HUES6 (cell line): Measurements from ENCODE around the gene ADORA1.
A peak's percentile ranks its signal among the peaks of the same experiment; 100 is the strongest.

Source experiments
- H3K27ac ChIP-seq: 2 replicates; pipeline ENCODE4 v1.7.0; 2013; ENCODE audit warnings: low read depth, mild to moderate bottlenecking, low read length, inconsistent platforms
- H3K27me3 ChIP-seq: 2 replicates; pipeline ENCODE4 v1.6.1; 2013; ENCODE audit warnings: low read length; ENCODE audit not compliant: control insufficient read depth, insufficient read depth
- H3K36me3 ChIP-seq: 2 replicates; pipeline ENCODE4 v1.6.1; 2013; ENCODE audit warnings: low read length; ENCODE audit not compliant: control insufficient read depth, insufficient read depth
- H3K4me1 ChIP-seq: 2 replicates; pipeline ENCODE4 v1.6.1; 2013; ENCODE audit warnings: low read length; ENCODE audit not compliant: control insufficient read depth, insufficient read depth
- H3K4me3 ChIP-seq: 2 replicates; pipeline ENCODE4 v1.5.1; 2013; ENCODE audit warnings: low read depth, low read length
- H3K9ac ChIP-seq: one replicate; pipeline ENCODE4 v1.6.1; 2013; ENCODE audit warnings: mild to moderate bottlenecking, low read length
- H3K9me3 ChIP-seq: 2 replicates; pipeline ENCODE4 v1.6.1; 2013; ENCODE audit warnings: low read depth, low read length; ENCODE audit not compliant: control insufficient read depth, insufficient read depth

The ADORA1 gene

DNA sequence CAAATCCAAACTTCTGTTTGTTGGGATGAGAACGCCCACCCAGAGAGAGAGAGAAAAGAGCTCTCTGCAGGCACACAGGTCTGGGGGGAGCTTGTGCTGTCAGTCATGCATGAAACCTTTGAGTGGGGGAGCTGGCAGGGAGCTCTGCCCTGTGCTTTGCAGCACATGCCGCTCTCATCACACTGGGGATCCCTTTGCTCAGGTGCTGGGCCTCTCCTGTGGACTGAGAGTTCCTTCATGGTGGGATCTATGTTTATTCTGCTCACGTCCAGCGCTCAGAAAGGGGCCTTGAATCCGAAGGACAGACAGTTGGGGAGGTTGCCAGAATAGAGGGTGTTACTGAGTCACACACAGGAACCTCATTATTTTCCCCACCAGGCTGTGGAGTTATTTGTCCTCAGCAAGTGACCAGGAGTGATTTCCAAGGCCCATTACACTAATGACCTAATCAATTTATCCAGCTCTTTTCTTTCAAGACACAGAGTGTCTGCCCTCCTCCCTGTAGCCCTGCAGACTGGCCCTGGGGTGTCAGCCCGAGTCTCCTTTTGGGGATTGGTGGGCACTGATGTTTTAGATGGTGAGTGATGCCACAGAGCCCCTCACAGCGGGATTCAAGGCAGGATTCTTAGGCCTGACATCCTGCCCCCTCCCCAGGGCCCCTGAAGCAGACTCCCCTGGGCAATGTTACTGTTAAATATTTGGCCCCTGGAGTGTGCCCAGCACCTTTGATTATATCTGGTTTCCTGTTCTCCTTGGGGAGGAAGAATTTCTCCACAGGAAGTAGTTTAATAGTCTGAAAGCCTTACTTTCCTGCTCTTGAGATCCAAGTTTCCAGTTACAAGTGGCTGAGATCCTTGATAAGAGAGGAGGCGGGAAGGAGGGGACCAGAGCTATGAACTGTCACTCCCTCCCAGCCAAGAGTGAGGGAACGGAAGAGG is 25.8 kb downstream of the ADORA1 start:
- no peak overlapping the region; the same call in 1 of the 2 replicates for H3K4me3 ChIP-seq

DNA sequence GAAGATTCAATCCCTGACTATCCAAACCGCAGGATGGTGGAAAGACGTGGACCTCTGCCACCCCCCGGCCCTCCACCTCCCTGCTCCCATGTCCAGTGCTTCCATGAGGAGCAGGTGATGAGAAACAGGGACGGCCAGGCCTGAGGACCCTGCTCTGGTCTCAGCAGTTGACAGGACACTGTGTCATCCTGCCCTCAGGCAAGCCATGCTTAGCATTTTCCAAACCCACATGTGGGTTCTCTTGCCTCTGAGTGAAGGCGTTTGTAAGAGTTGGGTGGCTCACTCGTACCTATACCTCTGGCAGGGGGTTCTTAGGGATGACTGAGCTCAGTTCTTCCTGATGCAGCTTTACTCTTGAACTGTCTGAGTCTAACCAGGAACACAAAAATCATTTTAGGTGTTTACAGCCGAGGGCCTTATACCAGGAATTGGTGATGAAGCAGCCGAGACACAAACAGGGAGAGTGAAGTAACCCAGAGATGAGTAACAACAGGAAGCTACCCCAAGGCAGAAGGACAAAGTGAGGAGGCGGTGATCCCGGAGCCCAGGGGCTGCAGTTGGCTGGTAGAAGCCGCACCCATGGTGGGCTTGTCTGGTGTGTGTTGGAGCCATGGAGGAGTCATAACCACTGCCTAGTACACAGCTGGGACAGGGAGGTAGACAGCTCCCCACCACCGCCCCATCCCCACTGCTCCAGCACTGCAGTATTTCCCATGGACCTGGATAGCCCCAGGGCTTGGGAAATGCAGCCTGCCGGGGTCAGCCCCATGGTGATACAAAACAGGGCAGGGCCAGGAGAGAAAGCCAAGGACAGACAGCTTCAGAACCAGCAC is 26.7 kb downstream of the ADORA1 start:
- peak overlapping the region; percentile 15 for H3K9ac ChIP-seq
- no peaks in the 10 kb centered on the region for H3K36me3 ChIP-seq
- peaks cover 10% of the 10 kb centered on the region; the same call in 1 of the 2 replicates for H3K9me3 ChIP-seq
- peaks cover 65% of the 10 kb centered on the region for H3K4me1 ChIP-seq
- H3K4me3 ChIP-seq = no peak overlapping the region
- peak overlapping the region; percentile 55; the same call in 1 of the 2 replicates for H3K27ac ChIP-seq
- H3K27me3 ChIP-seq = no peaks in the 10 kb centered on the region

More for the DNA sequence above, 25.8 kb downstream of the ADORA1 start:
- H3K4me1 ChIP-seq = peaks cover 74% of the 10 kb centered on the region
- H3K27ac ChIP-seq = peak overlapping the region; percentile 55; the same call in 1 of the 2 replicates
- H3K36me3 ChIP-seq = no peaks in the 10 kb centered on the region
- H3K9ac ChIP-seq = peak overlapping the region; percentile 18
- no peaks in the 10 kb centered on the region for H3K27me3 ChIP-seq
- peaks cover 5% of the 10 kb centered on the region; the same call in 1 of the 2 replicates for H3K9me3 ChIP-seq

- H3K27ac ChIP-seq = no peak overlapping the region
- H3K9ac ChIP-seq = no peak overlapping the region
- no peaks in the 10 kb centered on the region for H3K36me3 ChIP-seq
- H3K27me3 ChIP-seq = no peaks in the 10 kb centered on the region
- no peak overlapping the region for H3K4me3 ChIP-seq
- H3K9me3 ChIP-seq = peaks cover 10% of the 10 kb centered on the region; the same call in 1 of the 2 replicates
- H3K4me1 ChIP-seq = peaks cover 45% of the 10 kb centered on the region
Measured at GRCh38 chr1:203156280-203156679, 28.8 kb downstream of the ADORA1 start.

DNA sequence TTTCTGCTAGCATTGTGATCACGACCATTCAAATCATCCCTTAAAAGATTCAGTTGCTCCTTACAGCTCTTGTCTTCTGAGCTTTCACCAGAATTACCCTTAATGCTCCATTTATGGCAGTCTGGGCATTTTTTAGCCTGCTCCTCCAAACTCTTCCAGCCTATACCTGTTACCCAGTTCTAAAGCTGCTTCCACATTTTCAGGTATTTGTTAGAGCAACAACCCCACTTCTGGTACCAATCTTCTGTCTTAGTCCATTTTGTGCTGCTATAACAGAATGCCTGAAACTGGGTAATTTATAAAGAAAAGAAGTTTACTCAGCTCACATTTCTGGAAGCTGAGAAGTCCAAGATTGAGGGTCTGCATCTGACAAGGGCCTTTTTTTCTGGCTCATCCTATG is 30.9 kb downstream of the ADORA1 start:
- no peak overlapping the region for H3K27ac ChIP-seq
- H3K4me3 ChIP-seq = no peak overlapping the region
- no peaks in the 10 kb centered on the region for H3K36me3 ChIP-seq
- no peaks in the 10 kb centered on the region for H3K27me3 ChIP-seq
- H3K4me1 ChIP-seq = peaks cover 24% of the 10 kb centered on the region
- no peak overlapping the region for H3K9ac ChIP-seq
- peaks cover 10% of the 10 kb centered on the region; the same call in 1 of the 2 replicates for H3K9me3 ChIP-seq

GRCh38 chr1:203158960-203159665 is 31.6 kb downstream of the ADORA1 start:
- Histone ChIP-seq H3K9ac (no peak overlapping the region), H3K4me3 (no peak overlapping the region), H3K27me3 (no peaks in the 10 kb centered on the region), H3K9me3 (peaks cover 10% of the 10 kb centered on the region; the same call in 1 of the 2 replicates), H3K36me3 (no peaks in the 10 kb centered on the region), H3K4me1 (peaks cover 17% of the 10 kb centered on the region), H3K27ac (no peak overlapping the region)

DNA sequence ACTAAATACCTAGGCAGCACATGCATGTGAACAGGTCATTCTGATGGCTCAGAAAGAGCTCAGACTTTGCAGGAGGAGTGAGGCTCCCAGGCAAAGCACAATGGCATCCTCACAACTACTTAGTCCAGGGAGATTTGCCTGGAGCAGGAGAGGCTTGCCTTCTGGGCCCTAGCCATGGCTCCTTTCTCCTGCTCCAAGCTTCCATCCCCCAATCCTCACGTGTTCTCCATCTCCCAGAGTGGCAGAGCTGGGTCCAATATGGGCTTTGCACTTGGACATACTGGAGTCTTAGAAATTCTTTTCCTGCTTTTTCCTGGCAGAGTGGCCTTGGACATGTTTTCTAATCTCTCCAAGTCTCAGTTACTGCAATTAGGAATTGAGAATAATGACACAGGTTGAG is 32.3 kb downstream of the ADORA1 start:
- no peaks in the 10 kb centered on the region for H3K36me3 ChIP-seq
- peaks cover 10% of the 10 kb centered on the region; the same call in 1 of the 2 replicates for H3K4me1 ChIP-seq
- peaks cover 10% of the 10 kb centered on the region; the same call in 1 of the 2 replicates for H3K9me3 ChIP-seq
- H3K4me3 ChIP-seq = no peak overlapping the region
- H3K27ac ChIP-seq = no peak overlapping the region
- H3K27me3 ChIP-seq = no peaks in the 10 kb centered on the region
- H3K9ac ChIP-seq = no peak overlapping the region

DNA sequence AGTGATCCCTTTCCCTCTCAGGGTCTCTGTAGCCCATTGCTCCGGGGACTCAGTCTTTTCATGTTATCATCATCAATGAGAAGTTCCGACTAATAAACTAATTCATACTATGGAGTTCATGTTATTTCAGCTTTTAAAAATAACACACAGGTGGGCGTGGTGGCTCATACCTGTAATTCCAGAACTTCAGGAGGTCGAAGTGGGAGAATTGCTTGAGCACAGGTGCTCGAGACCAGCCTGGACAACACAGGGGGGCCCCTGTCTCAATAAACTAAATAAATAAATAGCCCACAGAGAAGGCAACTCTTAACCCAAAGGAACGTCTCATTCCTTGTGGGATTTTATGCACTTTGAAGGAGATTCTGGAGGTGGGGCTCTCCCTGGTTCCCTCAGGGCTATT is 33.6 kb downstream of the ADORA1 start:
- no peaks in the 10 kb centered on the region for H3K36me3 ChIP-seq
- H3K4me3 ChIP-seq = no peak overlapping the region
- H3K27ac ChIP-seq = no peak overlapping the region
- H3K27me3 ChIP-seq = no peaks in the 10 kb centered on the region
- H3K9ac ChIP-seq = no peak overlapping the region
- H3K9me3 ChIP-seq = peaks cover 10% of the 10 kb centered on the region; the same call in 1 of the 2 replicates
- H3K4me1 ChIP-seq = peaks cover 3% of the 10 kb centered on the region; the same call in 1 of the 2 replicates

DNA sequence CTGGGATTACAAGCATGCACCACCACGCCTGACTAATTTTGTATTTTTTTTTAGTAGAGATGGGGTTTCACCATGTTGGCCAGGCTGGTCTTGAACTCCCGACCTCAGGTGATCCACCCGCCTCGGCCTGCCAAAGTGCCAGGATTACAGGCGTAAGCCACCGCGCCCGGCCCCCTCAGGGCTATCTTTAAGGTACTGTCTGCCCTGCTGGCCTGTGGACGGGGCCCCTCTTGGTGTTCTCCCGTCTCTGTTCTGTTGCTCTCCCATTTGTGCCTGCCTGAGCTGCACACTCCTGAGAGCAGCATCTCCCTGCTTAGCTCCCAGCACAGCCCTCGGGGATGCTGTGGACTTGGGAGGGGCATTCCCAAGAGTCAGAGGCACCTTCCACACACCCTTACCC is 34.2 kb downstream of the ADORA1 start:
- H3K9ac ChIP-seq = no peak overlapping the region
- no peak overlapping the region for H3K4me3 ChIP-seq
- no peaks in the 10 kb centered on the region for H3K36me3 ChIP-seq
- no peak overlapping the region for H3K27ac ChIP-seq
- peaks cover 10% of the 10 kb centered on the region; the same call in 1 of the 2 replicates for H3K9me3 ChIP-seq
- peaks cover 5% of the 10 kb centered on the region; the same call in 1 of the 2 replicates for H3K4me1 ChIP-seq
- no peaks in the 10 kb centered on the region for H3K27me3 ChIP-seq

DNA sequence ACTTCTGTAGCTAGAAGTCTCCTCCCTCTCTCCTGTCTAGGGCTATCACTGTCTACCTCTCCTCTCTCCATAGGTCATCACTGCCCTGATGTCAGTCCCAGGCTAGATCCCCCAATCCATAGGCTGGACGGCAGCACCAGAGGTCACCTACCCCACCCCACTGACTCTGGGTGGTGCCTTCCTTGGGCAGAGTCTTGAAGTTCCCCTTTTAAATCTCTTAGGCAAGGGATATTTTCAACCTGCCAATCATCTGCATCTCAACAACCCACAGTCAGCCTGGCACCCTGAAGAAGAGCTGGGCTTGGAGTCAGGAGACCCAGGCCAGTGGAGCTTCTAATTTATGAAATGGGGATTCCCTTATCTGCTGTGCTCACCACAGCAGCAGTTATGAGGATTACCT is 34.9 kb downstream of the ADORA1 start:
- no peak overlapping the region for H3K27ac ChIP-seq
- H3K4me1 ChIP-seq = peaks cover 7% of the 10 kb centered on the region; the same call in 1 of the 2 replicates
- no peaks in the 10 kb centered on the region for H3K27me3 ChIP-seq
- peaks cover 10% of the 10 kb centered on the region; the same call in 1 of the 2 replicates for H3K9me3 ChIP-seq
- H3K9ac ChIP-seq = no peak overlapping the region
- no peak overlapping the region for H3K4me3 ChIP-seq
- H3K36me3 ChIP-seq = no peaks in the 10 kb centered on the region

- no peaks in the 10 kb centered on the region for H3K27me3 ChIP-seq
- no peaks in the 10 kb centered on the region for H3K36me3 ChIP-seq
- H3K27ac ChIP-seq = no peak overlapping the region
- no peak overlapping the region for H3K4me3 ChIP-seq
- H3K9ac ChIP-seq = no peak overlapping the region
- peaks cover 7% of the 10 kb centered on the region; the same call in 1 of the 2 replicates for H3K4me1 ChIP-seq
- no peaks in the 10 kb centered on the region for H3K9me3 ChIP-seq
Measured at GRCh38 chr1:203163891-203164635, 36.5 kb downstream of the ADORA1 start.
